ENCODE measurements around the gene ADD3.
A peak's percentile ranks its signal among the peaks of the same experiment; 100 is the strongest.
"Not testable (repeated sequence)": the region's sequence is repeated elsewhere in the genome, so short reads cannot be mapped to it uniquely, and the experiment has no call there.

Gene ADD3

GRCh38 chr10:109976681-109977080 lies 31.1 kb upstream of the ADD3 start:
- no peak for DNase-seq (ENCODE audit: low read depth in 2 of 2)

- no peak for DNase-seq (ENCODE audit: low read depth in 2 of 2)
These were observed 30.4 kb upstream of the ADD3 start for GRCh38 chr10:109977382-109977806.

- peak; percentile 39 to 61 for DNase-seq (ENCODE audit: low read depth in 2 of 2)
These were observed 29.3 kb upstream of the ADD3 start for GRCh38 chr10:109978481-109978880.

- DNase-seq (ENCODE audit: low read depth in 2 of 2) = no peak
These were observed 28.6 kb upstream of the ADD3 start for GRCh38 chr10:109979215-109979614.

GRCh38 chr10:109981650-109982049 lies 26.1 kb upstream of the ADD3 start:
- no peak for DNase-seq (ENCODE audit: low read depth in 2 of 2)

- DNase-seq (ENCODE audit: low read depth in 2 of 2) = no peak
These were observed 25.7 kb upstream of the ADD3 start for GRCh38 chr10:109982123-109982522.

GRCh38 chr10:109982812-109983211 lies 25.0 kb upstream of the ADD3 start:
- no peak for DNase-seq (ENCODE audit: low read depth in 2 of 2)

GRCh38 chr10:109984013-109984412 lies 23.8 kb upstream of the ADD3 start:
- no peak for DNase-seq (ENCODE audit: low read depth in 2 of 2)

GRCh38 chr10:109985768-109986167 lies 22.0 kb upstream of the ADD3 start:
- DNase-seq (ENCODE audit: low read depth in 2 of 2) = not testable (repeated sequence)

GRCh38 chr10:109987452-109988211 lies 20.2 kb upstream of the ADD3 start:
- no peak for DNase-seq (ENCODE audit: low read depth in 2 of 2)

GRCh38 chr10:109988212-109988596 lies 19.6 kb upstream of the ADD3 start:
- DNase-seq (ENCODE audit: low read depth in 2 of 2) = no peak

- DNase-seq (ENCODE audit: low read depth in 2 of 2) = no peak
These were observed 16.4 kb upstream of the ADD3 start for GRCh38 chr10:109991266-109991855.

- DNase-seq (ENCODE audit: low read depth in 2 of 2) = no peak
These were observed 15.3 kb upstream of the ADD3 start for GRCh38 chr10:109992485-109992884.

GRCh38 chr10:109993551-109994330 lies 14.0 kb upstream of the ADD3 start:
- no peak for DNase-seq (ENCODE audit: low read depth in 2 of 2)

GRCh38 chr10:109994711-109995577 lies 12.8 kb upstream of the ADD3 start:
- DNase-seq (ENCODE audit: low read depth in 2 of 2) = no peak

GRCh38 chr10:109995595-109995994 lies 12.2 kb upstream of the ADD3 start:
- DNase-seq (ENCODE audit: low read depth in 2 of 2) = no peak

- no peak for DNase-seq (ENCODE audit: low read depth in 2 of 2)
These were observed 11.6 kb upstream of the ADD3 start for GRCh38 chr10:109996225-109996624.

- DNase-seq (ENCODE audit: low read depth in 2 of 2) = no peak
These were observed 11.0 kb upstream of the ADD3 start for GRCh38 chr10:109996766-109997171.

- DNase-seq (ENCODE audit: low read depth in 2 of 2) = no peak
These were observed 10.6 kb upstream of the ADD3 start for GRCh38 chr10:109997233-109997632.

- DNase-seq (ENCODE audit: low read depth in 2 of 2) = no peak
These were observed 9.3 kb upstream of the ADD3 start for GRCh38 chr10:109998513-109998912.

- no peak for DNase-seq (ENCODE audit: low read depth in 2 of 2)
These were observed 4.8 kb upstream of the ADD3 start for GRCh38 chr10:110002801-110003523.

Measured in stimulated activated CD4-positive, alpha-beta T cell treated with anti-CD3 and anti-CD28 coated beads, Interleukin-1b, Interleukin-23, amount 100 ng/mL, for 4 hours (primary cell).